Suppressor macrophage (primary cell): ENCODE measurements around the gene PRCC.
"Not testable (repeated sequence)": the region's sequence is repeated elsewhere in the genome, so short reads cannot be mapped to it uniquely, and the experiment has no call there.

Experiments used
- DNase-seq, 4 experiments: peaks; one replicate each; pipeline ENCODE4 v3.0.0-alpha.2; 2020 to 2022

PRCC gene

DNA sequence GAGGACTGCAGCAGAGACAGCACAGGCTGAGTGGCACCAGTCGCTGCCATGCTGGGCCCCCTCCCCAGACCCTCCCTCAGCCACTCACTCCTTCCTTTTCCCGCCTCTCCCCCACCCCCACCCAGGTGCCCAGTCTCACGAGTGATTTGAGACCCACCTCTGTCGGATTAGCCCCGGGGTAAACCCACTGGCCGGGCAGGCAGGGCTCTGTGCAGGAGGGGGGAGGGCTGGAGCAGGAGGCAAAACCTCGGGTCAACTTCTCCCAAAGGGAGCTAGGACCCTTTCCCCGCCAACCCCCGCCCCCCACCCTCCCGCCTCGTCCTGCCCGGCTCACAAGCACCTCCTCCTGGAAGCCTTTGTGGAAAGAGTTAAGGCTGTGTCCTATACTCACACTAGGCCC, 23.0 kb upstream of the PRCC start:
- no peak for DNase-seq

GRCh38 chr1:156744786-156745419, 22.4 kb upstream of the PRCC start:
- no peak for DNase-seq

GRCh38 chr1:156745881-156746280, 21.5 kb upstream of the PRCC start:
- peak in 3 of 4 experiments; percentile 54 to 61 (median 55) for DNase-seq

- no peak for DNase-seq
Measured at GRCh38 chr1:156746406-156746727, 21.0 kb upstream of the PRCC start.

- peak; percentile 84 to 94 (median 88) for DNase-seq
Measured at GRCh38 chr1:156746728-156747631, 20.4 kb upstream of the PRCC start.

DNA sequence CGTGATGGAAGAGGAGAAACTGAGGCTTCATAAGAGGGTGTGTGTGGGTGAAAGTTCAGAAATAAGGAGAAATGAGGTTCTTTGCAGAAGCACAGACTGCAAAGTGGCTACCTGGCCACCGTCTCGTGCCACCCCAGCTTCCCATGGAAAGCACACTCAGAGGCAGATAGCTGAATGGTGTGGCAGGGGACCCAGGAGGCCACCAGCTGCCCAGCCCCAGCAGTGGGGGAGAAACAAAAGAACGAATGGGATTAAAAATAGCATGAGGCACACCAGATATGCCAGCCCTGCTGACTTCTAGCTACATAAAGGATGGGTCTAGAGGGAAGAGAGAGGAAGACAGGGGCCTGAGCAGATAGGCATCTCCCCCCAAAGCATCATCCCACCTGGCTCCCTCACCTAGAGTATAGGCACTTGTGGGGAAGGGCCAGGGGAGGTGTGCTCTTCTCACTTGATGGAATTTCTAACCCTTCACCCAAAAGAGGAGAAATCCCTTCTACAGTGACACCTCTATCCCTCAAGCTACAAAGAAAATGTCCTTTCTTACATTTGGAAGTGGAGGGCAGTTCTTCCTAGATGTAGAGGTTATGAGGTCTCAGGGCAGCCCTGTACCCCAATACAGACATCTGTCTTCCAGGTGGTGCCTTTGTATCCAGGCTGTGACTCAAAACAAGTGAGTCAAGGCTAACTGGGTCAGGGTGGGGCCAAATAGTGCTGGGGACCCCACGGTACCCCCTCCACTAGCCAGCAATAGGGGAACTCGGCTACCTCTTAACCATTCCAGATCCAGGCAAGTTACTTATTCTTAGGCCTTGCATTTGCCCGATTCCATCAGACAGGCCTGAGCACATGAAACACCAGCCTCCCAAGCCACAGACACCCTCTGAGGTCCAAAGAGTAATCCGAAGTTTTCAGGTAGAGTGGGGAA, 19.3 kb upstream of the PRCC start:
- DNase-seq = no peak

GRCh38 chr1:156748670-156749418, 18.5 kb upstream of the PRCC start:
- DNase-seq = peak; percentile 52 to 75 (median 72)

- DNase-seq = peak in 2 of 4 experiments; percentile 38 to 41
Measured at GRCh38 chr1:156749419-156750118, 17.8 kb upstream of the PRCC start.

DNA sequence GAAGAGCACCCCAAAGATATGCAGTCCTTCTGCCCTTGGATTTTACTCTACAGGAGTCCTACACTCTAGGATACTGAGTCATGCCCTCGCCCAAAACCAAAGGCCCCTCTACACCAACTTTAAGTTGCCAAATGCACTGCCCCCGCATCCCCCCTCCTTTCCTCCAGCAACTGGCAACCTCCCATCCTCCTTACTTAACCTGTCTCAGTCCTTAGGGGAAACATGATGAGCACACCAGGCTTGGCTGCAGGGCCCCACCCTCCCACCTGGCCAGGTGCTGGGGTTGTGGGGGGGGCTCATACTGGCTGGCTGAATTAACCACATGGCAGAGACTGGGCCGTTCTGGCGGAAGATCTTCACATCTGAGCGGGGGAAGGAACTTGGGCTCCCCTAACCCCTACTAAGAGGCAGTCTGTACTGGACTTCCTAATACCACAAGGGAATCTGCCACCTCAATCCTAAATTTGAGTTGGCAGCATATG, 17.1 kb upstream of the PRCC start:
- DNase-seq = peak in 3 of 4 experiments; percentile 35 to 46 (median 45)

- peak in 3 of 4 experiments; percentile 49 to 74 (median 58) for DNase-seq
Measured at GRCh38 chr1:156750711-156751450, 16.5 kb upstream of the PRCC start.

DNA sequence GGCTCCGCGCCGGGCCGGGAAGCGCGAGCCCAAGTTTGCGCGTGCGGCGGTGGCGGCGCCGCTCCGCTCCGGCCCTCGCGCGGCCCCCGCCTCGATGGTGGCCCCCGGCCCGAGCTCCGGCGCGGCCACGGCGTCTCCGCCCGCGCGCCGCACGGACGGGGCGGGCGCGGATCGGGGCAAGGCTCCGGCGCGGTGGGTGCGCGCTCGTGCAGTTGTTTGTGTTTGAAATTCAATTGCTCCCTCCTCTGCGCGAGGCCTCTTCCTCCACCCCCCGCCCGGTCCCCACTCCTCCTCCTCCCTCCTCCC, 15.9 kb upstream of the PRCC start, which contains the start of gene HDGF:
Gene HDGF (minus strand): TSS at position 225 of the 306 bp plus-strand sequence. CDS start 246 bp downstream, outside the sequence.
- DNase-seq = no peak

GRCh38 chr1:156751757-156752481, 15.4 kb upstream of the PRCC start:
- DNase-seq = peak; percentile 94 to 98 (median 96)

GRCh38 chr1:156752843-156753482, 14.4 kb upstream of the PRCC start:
- peak in 2 of 4 experiments; percentile 13 to 22 for DNase-seq

GRCh38 chr1:156754219-156754618, 13.1 kb upstream of the PRCC start:
- no peak for DNase-seq

DNA sequence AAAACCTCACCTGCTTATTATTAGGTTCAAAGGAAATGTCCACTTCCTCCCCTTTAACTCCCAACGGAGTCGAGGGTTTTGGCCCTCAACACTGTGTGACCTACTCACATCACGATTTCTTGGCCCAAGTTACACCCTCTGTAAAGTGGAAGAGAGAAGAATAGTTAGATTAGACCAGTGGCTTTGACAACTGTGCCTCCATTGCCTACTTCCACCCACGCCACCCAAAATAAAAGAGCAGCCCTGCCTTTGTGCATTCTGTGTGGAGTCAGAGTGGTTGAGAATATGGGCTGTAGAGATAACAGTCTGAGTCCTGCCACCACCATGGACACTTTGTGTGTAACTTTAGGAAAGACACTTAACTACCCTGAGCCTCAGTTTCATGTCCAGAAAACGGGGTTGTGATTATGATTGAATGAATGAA, 11.8 kb upstream of the PRCC start:
- no peak for DNase-seq

- DNase-seq = no peak
Measured at GRCh38 chr1:156756355-156756754, 11.0 kb upstream of the PRCC start.

GRCh38 chr1:156757572-156758253, 9.6 kb upstream of the PRCC start:
- not testable (repeated sequence) for DNase-seq

DNA sequence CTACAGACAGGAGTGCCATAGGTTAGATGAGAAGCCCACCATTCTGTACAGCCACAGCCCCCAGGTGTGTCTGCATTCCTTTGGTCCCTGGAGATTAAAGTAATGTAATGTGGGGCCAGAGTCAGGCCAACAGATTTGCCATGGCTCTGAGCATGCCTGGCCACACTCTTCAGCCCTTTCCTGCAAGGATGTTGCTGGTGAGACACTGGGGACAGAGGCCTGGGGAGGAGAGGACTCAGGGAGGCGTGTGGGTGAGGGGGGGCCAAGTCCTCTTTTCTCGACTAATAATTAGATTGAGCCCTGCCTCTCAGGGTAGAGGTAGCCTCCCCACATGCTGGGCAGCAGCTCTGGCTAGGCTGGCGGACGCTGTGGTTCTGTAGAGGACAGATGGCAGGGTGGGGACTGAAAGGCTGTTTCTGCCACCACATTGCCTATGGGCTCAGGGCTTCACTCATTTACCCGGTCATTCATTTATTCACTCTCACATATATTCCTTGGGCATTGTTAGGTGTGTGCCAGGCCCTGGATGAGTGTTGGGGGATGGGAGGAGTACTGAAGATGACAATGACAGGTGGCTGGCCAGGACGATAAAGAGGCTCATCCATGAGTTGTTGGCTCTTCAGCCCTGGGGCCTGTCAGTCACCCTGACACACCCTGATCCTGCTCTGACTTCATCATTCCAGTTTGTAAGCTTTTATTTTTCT, 7.1 kb upstream of the PRCC start:
- no peak for DNase-seq
